Osteocyte (in vitro differentiated cells): ENCODE measurements around the gene SCN3B. TPM values are rescaled to one million over a fixed set of nuclear protein-coding genes. Genes with fewer than 3 reads are reported as not detected.

Source experiments
- DNase-seq: peaks from one replicate; pipeline ENCODE4 v3.0.0; 2021; ENCODE audit warnings: mixed read lengths; ENCODE audit not compliant: unreplicated experiment; ENCODE audit errors: extremely low spot score
- H3K27ac Mint-ChIP-seq: one replicate; pipeline ENCODE4 v1.8.0; 2021; ENCODE audit warnings: mild to moderate bottlenecking, mixed read lengths; ENCODE audit not compliant: unreplicated experiment
- H3K27me3 Mint-ChIP-seq: one replicate; pipeline ENCODE4 v1.8.0; 2021; ENCODE audit warnings: mixed read lengths; ENCODE audit not compliant: unreplicated experiment
- H3K36me3 Mint-ChIP-seq: one replicate; pipeline ENCODE4 v1.8.0; 2021; ENCODE audit warnings: mixed read lengths; ENCODE audit not compliant: unreplicated experiment
- H3K4me1 Mint-ChIP-seq: one replicate; pipeline ENCODE4 v1.8.0; 2021; ENCODE audit warnings: mixed read lengths; ENCODE audit not compliant: unreplicated experiment
- H3K4me3 Mint-ChIP-seq: one replicate; pipeline ENCODE4 v1.8.0; 2021; ENCODE audit warnings: mild to moderate bottlenecking, moderate library complexity, mixed read lengths; ENCODE audit not compliant: unreplicated experiment
- H3K9me3 Mint-ChIP-seq: one replicate; pipeline ENCODE4 v1.8.0; 2021; ENCODE audit warnings: mixed read lengths; ENCODE audit not compliant: unreplicated experiment
- total RNA-seq: library from RNA; stranded (reverse); gene quantifications from 2 replicates; pipeline ENCODE4 v1.2.1, GENCODE V29; 2021
- TF ChIP-seq, protein P1 (sequence below): fragments of 200-600 bp; sonication (generic); IDR thresholded peaks from 2 replicates; pipeline ENCODE4 v1.5.0; 2021; ENCODE audit warnings: antibody characterized with exemption, mild to moderate bottlenecking, moderate library complexity

SCN3B gene
- total RNA-seq, 1 donor from 2014 or later: not detected

DNA sequence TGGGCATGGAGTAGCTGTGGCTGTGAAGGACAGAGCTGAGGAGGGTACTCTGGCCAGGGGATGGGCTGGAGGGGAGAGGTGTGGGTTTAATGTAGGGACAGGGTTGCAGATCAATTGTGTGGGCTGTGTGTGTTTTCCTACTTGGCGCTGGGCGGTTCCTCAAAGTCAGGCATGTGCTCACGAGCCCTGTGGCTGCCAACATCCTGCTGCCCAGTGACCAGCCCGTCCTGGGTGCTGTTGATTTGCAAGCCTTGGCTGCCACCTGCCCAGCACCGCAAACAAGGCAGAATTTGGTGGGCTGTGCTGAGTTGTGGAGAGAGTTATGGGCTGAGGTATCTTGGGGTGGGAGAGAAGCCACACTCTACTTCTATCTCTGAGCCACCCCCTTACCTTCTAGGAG is 69.2 kb downstream of the SCN3B start:
- TF ChIP-seq, protein P1, sequence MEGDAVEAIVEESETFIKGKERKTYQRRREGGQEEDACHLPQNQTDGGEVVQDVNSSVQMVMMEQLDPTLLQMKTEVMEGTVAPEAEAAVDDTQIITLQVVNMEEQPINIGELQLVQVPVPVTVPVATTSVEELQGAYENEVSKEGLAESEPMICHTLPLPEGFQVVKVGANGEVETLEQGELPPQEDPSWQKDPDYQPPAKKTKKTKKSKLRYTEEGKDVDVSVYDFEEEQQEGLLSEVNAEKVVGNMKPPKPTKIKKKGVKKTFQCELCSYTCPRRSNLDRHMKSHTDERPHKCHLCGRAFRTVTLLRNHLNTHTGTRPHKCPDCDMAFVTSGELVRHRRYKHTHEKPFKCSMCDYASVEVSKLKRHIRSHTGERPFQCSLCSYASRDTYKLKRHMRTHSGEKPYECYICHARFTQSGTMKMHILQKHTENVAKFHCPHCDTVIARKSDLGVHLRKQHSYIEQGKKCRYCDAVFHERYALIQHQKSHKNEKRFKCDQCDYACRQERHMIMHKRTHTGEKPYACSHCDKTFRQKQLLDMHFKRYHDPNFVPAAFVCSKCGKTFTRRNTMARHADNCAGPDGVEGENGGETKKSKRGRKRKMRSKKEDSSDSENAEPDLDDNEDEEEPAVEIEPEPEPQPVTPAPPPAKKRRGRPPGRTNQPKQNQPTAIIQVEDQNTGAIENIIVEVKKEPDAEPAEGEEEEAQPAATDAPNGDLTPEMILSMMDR: no peak
- no peak for DNase-seq
- Mint-ChIP-seq H3K4me3 (no peak overlapping the region), H3K36me3 (no peaks in the 10 kb centered on the region), H3K27me3 (peaks cover 13% of the 10 kb centered on the region), H3K4me1 (peaks cover 4% of the 10 kb centered on the region), H3K27ac (no peak overlapping the region), H3K9me3 (no peaks in the 10 kb centered on the region)

DNA sequence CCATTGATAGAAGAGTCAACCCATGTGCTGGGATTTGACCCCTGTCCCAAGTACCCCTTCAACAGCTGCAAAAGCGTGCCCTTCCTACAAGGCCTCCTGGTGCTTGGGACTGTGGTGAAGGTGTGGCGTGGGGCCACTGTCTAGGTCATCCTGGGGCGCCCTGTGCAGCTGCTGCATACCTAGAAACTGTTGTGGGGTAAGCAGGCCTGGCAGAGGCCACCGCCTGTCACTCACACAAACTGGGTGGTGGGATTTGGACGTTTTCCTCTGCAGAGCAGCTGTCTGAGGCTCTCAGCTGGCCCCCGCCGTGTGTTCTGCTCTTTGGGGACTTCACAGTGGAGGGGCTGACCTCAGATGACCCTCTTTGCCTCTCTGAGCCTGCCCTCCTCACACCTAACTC is 69.7 kb downstream of the SCN3B start:
- Mint-ChIP-seq H3K4me1 (peaks cover 4% of the 10 kb centered on the region), H3K4me3 (no peak overlapping the region), H3K27me3 (peaks cover 13% of the 10 kb centered on the region), H3K9me3 (no peaks in the 10 kb centered on the region), H3K27ac (no peak overlapping the region), H3K36me3 (no peaks in the 10 kb centered on the region)
- TF ChIP-seq, protein P1: no peak
- no peak for DNase-seq

DNA sequence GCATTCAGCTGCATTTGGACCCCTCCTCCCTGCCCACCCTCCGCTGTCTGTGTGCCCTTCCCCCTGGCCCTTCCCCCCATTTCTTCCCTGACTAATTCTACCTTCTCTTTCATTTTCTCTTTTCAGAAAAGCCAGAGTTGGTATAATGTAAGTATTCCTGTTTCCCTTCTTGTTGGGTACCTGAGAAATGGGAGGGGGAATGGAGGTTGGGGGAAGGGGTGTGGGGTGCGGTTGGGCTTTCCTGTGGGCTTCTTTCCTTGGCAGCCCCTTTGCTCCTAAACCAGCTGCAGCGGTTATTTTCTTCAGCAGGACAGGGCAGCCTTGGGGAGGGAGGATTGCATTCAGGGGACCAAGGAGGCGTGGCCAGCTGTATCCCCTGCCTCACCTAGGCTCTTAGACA is 70.2 kb downstream of the SCN3B start:
- no peak overlapping the region for H3K4me3 Mint-ChIP-seq
- H3K36me3 Mint-ChIP-seq: no peaks in the 10 kb centered on the region
- no peak for DNase-seq
- peaks cover 4% of the 10 kb centered on the region for H3K4me1 Mint-ChIP-seq
- H3K9me3 Mint-ChIP-seq: no peaks in the 10 kb centered on the region
- TF ChIP-seq, protein P1: no peak
- H3K27me3 Mint-ChIP-seq: peaks cover 13% of the 10 kb centered on the region
- no peak overlapping the region for H3K27ac Mint-ChIP-seq

DNA sequence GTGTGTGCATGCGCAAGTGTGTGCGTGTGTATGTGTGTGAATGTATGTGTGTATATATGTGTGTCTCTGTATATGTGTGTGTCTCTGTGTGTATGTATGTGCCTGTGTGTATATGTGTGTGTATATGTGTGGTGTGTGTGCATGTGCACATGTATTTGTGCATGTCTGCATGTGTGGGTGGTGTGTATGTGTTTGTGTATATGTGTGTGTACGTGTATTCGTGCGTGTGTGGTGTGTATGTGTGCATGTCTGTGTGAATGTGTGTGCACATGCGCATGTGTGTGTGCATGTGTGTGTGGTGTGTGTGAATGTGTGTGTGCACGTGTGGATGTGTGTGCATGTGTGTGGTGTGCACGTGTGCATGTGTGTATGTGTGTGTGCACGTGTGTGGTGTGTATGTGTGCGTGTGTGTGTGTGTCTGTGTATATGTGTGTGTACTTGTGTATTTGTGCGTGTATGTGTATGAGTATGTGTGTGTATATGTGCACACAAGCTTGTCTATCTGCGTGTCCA is 71.4 kb downstream of the SCN3B start:
- no peaks in the 10 kb centered on the region for H3K36me3 Mint-ChIP-seq
- H3K4me3 Mint-ChIP-seq: no peak overlapping the region
- peaks cover 13% of the 10 kb centered on the region for H3K27me3 Mint-ChIP-seq
- peaks cover 4% of the 10 kb centered on the region for H3K4me1 Mint-ChIP-seq
- H3K27ac Mint-ChIP-seq: no peak overlapping the region
- DNase-seq: no peak
- H3K9me3 Mint-ChIP-seq: no peaks in the 10 kb centered on the region
- TF ChIP-seq, protein P1: no peak

DNA sequence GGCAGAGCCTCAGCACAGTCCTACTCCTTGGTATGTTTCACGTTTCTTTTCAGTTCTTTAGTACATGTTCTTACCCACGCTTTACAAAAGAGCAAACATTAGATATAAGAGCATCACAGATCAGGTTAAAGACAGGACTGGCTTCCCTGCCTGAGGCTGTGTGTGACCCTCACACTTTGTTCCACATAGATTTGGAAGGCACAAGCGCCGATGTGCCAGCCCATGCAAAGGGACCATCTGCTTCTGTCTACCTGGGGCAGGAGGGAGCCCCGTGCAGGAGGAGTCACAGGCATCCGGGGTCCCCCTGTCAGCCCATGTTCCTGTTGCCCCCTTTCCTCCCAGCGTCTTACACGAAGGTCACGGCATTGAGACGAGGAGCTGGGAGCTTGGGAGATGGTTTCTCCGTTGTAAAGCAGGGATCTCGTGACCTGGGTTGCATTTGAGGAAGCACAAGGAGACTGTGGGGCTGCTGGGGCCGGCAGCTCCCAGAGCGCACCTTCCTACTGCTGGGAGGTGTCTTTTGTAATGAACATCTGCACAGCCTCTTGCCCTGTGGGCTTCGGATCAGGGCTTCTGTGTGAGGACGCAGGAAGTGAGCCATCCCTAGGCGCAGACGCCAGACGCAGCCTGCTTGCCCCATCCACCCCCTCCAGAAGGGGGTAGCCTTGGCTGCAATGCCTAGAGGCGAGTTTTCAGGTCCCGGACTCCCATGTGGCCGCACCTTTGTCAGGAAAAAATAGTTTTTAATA is 72.6 kb downstream of the SCN3B start:
- no peaks in the 10 kb centered on the region for H3K9me3 Mint-ChIP-seq
- no peak for DNase-seq
- H3K4me1 Mint-ChIP-seq: peaks cover 4% of the 10 kb centered on the region
- H3K4me3 Mint-ChIP-seq: no peak overlapping the region
- no peak overlapping the region for H3K27ac Mint-ChIP-seq
- no peaks in the 10 kb centered on the region for H3K36me3 Mint-ChIP-seq
- H3K27me3 Mint-ChIP-seq: peaks cover 13% of the 10 kb centered on the region
- TF ChIP-seq, protein P1: no peak
